MM.1S (cell line): ENCODE measurements around the gene LDLRAD3.

ENCODE experiments used
- CTCF ChIP-seq: fragments of 300-600 bp; sonication (generic); IDR thresholded peaks from 2 replicates; pipeline ENCODE4 v1.5.1; 2016; ENCODE audit warnings: antibody characterized with exemption, low read length, mixed read lengths
- EZH2 ChIP-seq: fragments of 300-600 bp; sonication (generic); optimal IDR thresholded peaks from 2 replicates; pipeline ENCODE3; 2017; ENCODE audit warnings: low read depth, mild to moderate bottlenecking, antibody characterized with exemption, low read length, mixed read lengths
- EZH2phosphoT487 ChIP-seq: fragments of 300-600 bp; sonication (generic); IDR thresholded peaks from 2 replicates; pipeline ENCODE4 v1.6.1; 2018; ENCODE audit warnings: antibody characterized with exemption, low read length

GRCh38 chr11:35970445-35970844 is 26.6 kb downstream of the LDLRAD3 start:
- TF ChIP-seq CTCF (no peak), EZH2phosphoT487 (no peak), EZH2 (no peak)
